Smooth muscle cell of the brain vasculature (primary cell): Measurements from ENCODE around the gene OCA2.
"Not testable (repeated sequence)": the region's sequence is repeated elsewhere in the genome, so short reads cannot be mapped to it uniquely, and the experiment has no call there.

Source experiments
- DNase-seq: peaks from one replicate; pipeline ENCODE4 v3.0.0-alpha.2; 2012; ENCODE audit warnings: low read depth, low spot score

OCA2 gene

DNA sequence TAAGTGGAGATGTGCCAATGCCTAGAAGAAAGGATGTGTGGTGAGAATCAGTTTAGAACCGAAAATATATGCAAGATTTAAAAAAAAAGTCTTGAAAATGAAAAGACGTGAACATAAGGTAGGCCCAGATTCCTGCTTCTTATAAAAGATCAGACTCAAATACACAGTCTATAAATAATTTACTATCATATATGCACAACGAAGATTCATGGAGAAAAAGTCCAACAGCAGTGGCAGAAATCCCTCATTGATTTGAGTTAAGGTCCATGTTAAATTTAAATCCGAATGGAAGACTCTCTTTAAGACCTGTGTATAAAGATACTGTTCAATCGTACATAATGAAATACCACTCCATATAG lies 227.2 kb downstream of the OCA2 start:
- DNase-seq, result no peak

- no peak for DNase-seq
These were observed 227.8 kb downstream of the OCA2 start for GRCh38 chr15:27871078-27871901.

GRCh38 chr15:27870320-27870719 lies 228.8 kb downstream of the OCA2 start:
- DNase-seq, result no peak

DNA sequence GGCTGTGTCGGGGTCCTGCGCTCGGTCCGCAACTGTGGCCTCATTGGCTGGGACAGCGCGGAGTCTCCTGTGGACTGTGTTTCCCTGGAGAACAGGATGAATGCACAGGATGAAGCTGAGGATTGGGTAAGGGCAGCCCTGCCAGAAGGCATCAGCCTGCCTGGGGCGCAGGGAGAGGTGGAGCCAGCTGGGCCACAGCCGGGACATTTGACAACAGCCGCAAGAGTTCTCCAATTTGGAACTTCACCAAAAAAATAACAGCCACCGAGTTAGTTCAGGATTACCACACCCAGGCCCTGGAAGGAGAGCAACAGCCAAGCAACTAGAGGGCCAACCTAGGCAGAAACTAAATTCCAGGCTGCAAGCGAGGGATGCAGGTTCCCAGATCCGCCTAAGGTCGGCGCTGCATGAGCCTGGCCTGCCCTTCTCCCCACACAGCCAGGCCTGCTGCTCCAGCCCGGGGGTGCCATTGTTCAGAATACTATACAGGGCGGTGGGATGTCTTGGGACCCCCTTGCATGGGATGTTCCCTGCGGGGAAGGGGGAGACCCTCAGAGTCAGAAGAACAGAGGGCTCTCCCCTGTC lies 229.3 kb downstream of the OCA2 start:
- DNase-seq, result no peak

DNA sequence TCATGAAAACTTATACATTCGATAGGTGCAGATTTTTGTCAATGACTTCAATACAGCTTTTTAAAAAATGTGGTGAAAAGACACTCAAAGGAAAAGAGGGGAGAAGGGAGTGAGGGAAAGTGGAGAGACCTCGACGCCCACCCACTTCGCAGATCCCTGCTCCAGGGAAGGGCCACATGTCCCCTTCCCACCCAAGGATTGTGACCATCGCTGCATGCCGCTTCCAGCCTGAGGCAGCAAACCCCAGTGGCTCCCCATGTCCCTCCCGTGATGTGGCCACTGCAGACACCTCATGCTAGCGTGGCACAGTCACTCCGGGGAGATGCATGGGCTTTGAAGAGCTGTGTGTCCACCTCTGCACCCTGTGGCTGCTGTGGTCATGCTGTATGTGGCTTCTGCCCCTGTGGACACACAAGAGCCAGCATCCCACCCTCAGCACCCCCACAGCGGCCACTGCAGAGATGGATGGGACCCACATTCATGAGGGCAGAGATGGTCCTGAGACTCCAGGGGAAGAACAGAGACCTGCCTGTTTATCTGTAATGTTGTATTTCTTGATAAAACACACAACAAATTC lies 230.2 kb downstream of the OCA2 start:
- DNase-seq, result no peak

DNA sequence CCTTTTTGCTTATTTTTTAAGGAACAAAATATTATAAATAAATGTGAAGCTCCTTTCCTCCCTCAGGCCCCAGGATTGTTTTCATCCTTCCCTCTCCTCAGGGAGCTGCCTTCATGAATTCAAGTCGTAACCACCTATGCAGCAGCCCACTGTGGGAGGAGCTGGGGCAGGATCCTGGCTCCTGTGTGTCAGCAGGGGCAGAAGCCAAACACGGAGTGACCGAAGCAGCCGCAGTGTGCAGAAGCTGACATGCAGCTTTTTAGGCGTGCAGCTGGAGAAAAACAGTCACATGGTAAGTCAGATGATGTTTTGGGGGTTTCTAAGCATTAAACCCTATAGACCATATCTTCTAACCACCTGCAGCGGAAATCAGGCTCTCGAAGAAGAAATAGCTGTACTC lies 231.3 kb downstream of the OCA2 start:
- no peak for DNase-seq

- DNase-seq, result no peak
These were observed 232.5 kb downstream of the OCA2 start for GRCh38 chr15:27866505-27867165.

DNA sequence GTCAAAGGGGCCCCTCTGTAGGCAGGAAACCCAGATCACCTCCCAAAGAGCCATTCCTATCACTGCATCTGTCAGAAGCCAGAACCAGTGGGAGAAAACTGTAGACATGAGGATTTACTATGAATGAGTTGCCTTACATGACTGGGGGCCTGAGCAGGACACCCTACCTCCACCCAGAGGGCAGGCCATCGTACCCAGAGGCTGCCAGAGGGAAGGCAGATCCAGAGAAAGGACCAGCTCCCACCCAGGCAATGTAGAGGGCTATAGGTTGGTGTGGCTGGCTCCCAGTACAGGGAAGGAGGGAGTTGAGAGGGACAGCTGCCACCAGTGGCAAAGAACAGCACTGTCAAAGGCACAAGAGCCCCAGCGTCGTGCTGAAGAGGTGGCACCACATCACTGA lies 233.2 kb downstream of the OCA2 start:
- no peak for DNase-seq

DNA sequence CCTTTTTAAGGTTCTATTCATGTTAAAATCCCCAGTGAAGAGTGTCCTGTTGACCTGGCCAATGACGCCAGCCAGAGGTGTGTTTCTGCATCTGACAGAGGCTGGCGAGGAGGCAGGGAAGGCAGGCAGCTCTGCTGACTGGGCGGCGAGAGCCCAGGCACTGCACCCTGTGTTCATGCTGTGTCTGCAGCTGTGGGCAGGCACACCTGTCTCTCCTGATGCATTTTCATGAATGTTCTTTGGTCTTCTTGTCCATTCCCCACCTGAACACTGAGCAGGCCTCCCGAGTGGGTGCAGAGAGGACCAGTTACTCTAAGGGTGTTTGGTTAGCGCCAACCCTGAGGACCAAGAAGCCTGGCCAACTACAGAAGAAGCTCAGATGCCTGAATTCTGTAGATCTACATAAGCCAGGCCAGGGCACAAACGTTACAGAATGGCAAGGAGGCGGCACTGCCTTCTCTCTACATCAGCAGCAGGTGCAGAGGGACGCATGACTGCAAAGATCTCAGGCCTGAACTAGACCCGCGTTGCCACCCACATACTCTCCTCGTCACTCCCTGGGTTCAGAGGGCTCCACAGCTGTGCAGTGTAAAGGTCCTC lies 233.7 kb downstream of the OCA2 start:
- DNase-seq, result no peak

DNA sequence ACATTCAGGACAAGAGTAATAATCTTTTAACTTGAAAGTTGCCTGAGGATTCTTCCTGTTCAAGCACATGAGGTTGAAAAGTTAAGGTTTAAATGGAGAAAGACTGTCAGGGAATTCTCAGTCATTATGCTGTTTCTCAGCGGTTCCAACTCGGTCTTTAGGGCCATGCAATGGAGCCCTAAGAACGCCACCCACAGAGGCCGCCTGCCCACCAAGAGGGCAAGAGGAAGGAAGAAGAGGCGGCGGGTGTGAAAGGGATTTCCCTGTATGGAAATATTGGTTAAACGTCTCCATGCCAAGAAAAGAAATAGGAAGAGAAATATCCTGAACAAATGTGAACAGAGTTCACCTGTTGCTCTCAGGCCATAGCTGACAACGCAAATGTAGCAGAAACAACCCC lies 234.4 kb downstream of the OCA2 start:
- no peak for DNase-seq

GRCh38 chr15:27864086-27864485 lies 235.0 kb downstream of the OCA2 start:
- no peak for DNase-seq

GRCh38 chr15:27863000-27863399 lies 236.1 kb downstream of the OCA2 start:
- no peak for DNase-seq

DNA sequence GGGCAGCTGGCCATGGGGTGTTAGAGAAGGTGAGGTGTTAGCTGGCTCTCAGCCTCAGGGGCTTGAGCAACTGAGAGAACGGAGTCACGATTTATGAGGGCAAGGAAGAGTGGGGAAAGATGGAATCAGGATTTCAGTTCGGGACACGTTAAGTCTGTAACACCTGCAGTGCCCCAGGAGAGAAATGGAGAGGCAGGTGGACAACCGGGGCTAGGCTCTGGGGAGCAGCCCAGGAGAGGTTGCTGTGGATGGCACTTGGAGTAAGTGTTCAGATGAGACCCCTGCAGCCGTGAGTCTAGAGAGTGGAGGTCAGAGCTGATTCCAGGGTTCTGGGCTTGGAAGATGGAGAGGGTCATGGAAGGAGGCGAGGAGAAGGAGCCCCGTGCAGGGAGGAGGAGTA lies 237.9 kb downstream of the OCA2 start:
- no peak for DNase-seq

GRCh38 chr15:27855137-27855536 lies 244.0 kb downstream of the OCA2 start:
- DNase-seq, result no peak

- DNase-seq, result no peak
These were observed 244.5 kb downstream of the OCA2 start for GRCh38 chr15:27854601-27855000.

- no peak for DNase-seq
These were observed 245.3 kb downstream of the OCA2 start for GRCh38 chr15:27853624-27854455.

DNA sequence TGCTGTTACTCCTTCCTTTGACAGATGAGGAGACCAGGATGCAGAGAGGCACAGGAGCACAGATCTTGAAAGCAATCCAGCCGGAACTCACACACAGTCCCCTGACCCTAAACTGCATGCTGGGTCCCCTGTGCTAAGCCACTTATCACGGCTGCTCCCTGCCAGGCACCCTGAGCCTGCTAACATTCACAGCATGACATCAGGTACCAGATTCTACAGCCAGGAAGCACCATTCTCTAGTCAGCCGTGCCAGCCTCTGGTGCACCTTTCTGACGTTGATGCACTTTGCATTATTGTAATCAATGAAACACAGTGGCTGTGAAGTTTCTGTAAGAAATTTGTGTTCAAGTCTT lies 247.3 kb downstream of the OCA2 start:
- DNase-seq, result no peak

DNA sequence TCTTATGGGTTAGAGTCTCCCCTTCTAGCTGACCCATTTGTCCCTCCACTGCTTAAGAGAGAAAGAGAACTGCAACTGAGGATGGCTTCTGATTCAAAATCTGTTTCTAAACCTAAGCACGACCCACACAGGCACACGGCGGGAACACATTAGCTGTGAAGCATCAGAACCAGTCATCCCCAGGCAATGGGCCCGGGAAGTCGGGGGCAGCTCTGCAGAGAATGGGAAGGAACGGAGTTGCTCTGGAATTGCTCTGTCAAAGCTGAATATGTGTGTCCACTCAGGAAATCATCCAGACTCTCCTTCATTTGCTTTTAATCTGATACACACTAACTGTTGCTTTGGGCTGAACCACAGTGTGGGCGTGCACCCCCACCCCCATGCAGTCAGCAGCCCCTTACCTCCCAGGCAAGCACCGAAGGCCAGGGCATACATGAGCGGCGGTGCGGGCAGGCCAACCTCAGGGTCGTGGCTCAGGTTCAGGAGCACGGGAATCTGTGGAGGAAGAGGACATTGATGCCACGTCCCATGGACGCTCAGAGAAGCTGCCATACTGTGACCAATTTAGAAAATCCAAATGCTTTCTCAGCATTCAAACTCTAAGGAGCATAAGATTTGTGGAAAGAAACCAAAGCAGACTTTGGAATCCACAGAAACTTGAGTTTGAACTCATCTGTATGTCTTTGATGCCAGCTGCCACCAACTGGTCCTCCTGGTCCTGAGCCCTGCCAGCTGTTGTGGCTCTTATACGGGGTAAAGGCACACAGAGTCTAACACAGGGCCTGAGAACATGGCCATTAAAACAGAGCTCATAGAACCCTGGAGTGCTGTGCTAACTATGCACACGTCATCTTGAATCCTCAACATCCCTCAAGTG lies 247.9 kb downstream of the OCA2 start:
- no peak for DNase-seq

DNA sequence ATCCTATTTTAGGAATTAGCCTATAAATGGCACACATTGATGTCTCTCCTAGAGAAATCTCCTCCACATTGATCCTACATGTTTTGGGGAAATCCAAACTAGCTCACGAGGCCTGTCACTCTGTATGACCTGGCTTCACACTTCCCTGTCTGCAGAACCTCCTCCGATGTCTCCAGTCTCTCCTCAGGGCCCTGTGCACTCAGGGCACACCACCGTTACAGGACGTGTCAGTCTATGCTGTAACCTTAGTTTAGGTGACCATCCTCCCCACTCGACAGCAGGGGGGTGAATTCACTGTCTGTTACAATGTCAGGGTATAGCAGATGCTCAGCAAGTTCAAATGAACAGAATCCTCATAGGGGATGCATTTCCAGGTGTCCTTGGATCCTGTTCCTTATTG lies 249.1 kb downstream of the OCA2 start:
- no peak for DNase-seq

DNA sequence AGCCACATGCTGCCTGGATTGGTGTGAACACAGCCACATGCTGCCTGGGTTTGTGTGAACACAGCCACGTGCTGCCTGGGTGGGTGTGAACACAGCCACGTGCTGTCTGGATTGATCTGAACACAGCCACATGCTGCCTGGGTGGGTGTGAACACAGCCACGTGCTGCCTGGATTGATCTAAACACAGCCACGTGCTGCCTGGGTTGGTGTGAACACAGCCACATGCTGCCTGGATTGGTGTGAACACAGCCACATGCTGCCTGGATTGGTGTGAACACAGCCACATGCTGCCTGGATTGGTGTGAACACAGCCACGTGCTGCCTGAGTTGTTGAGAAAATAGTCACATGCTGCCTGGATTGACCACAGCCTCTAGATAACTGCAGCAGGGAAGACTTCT lies 250.2 kb downstream of the OCA2 start:
- not testable (repeated sequence) for DNase-seq
